Sciatic nerve (tissue), 2 donors: ENCODE measurements around the gene ATXN1. TPM values are rescaled to one million over a fixed set of nuclear protein-coding genes. Genes with fewer than 3 reads are reported as not detected.
A peak's percentile ranks its signal among the peaks of the same experiment; 100 is the strongest.

ENCODE experiments used
- ATAC-seq: fragments of 200-7000 bp; cut with Tn5 transposase; one replicate; pipeline ENCODE4 v1.9.1; 2020; ENCODE audit warnings: mild to moderate bottlenecking, moderate library complexity
- DNase-seq: peaks from one replicate; pipeline ENCODE4 v3.0.0-alpha.2; 2020; ENCODE audit warnings: low spot score
- intact Hi-C: fragments of 100-400 bp; cut with DNase I; formaldehyde crosslinking; loops from one replicate; pipeline ENCODE4 v1.14.2; 2022
- total RNA-seq: library from RNA; stranded (reverse); fragmentation: NEBNext Ultra II Directional; extraction: Animal tissue kit (Norgen Biotek cat#: 25700); gene quantifications from one replicate; pipeline ENCODE4 v1.2.1, GENCODE V29; 2021
- donor health status: DM: no; HTN: no; CAD: no.
- donor health status: DM: no; HTN: no; CAD: no.

The ATXN1 gene
- total RNA-seq, 1 donor from 2014 or later: 70.0 TPM

GRCh38 chr6:16362819-16363589 is 398.3 kb downstream of the ATXN1 start:
- DNase-seq (no peak), ATAC-seq (no peak)
- intact Hi-C loops: no loop called here

GRCh38 chr6:16362296-16362695 is 399.0 kb downstream of the ATXN1 start:
- intact Hi-C loops: no loop called here
- no peak for DNase-seq
- no peak for ATAC-seq

GRCh38 chr6:16361861-16362260 is 399.4 kb downstream of the ATXN1 start:
- ATAC-seq (no peak), DNase-seq (no peak)
- intact Hi-C loops: no loop called here

GRCh38 chr6:16361121-16361520 is 400.1 kb downstream of the ATXN1 start:
- no peak for ATAC-seq
- intact Hi-C loops: no loop called here
- DNase-seq: no peak

- intact Hi-C loops: no loop called here
- no peak for ATAC-seq
- no peak for DNase-seq
Measured at GRCh38 chr6:16360365-16360764, 400.9 kb downstream of the ATXN1 start.

GRCh38 chr6:16359563-16359962 is 401.7 kb downstream of the ATXN1 start:
- DNase-seq (no peak), ATAC-seq (no peak)
- intact Hi-C loops: no loop called here

- DNase-seq (no peak), ATAC-seq (no peak)
- intact Hi-C loops: no loop called here
Measured at GRCh38 chr6:16358531-16359138, 402.6 kb downstream of the ATXN1 start.

- intact Hi-C loops: no loop called here
- ATAC-seq (no peak), DNase-seq (no peak)
Measured at GRCh38 chr6:16355699-16356446, 405.4 kb downstream of the ATXN1 start.

- no peak for ATAC-seq
- DNase-seq: no peak
- intact Hi-C loops: no loop called here
Measured at GRCh38 chr6:16355238-16355637, 406.0 kb downstream of the ATXN1 start.

GRCh38 chr6:16354692-16355091 is 406.6 kb downstream of the ATXN1 start:
- DNase-seq (no peak), ATAC-seq (no peak)
- intact Hi-C loops: no loop called here

GRCh38 chr6:16352821-16353438 is 408.3 kb downstream of the ATXN1 start:
- ATAC-seq (no peak), DNase-seq (no peak)
- intact Hi-C loops: no loop called here

GRCh38 chr6:16352258-16352635 is 409.0 kb downstream of the ATXN1 start:
- ATAC-seq (peak; percentile 76), DNase-seq (no peak)
- intact Hi-C loops: no loop called here

- ATAC-seq: no peak
- DNase-seq: no peak
- intact Hi-C loops: no loop called here
Measured at GRCh38 chr6:16349544-16349943, 411.7 kb downstream of the ATXN1 start.

- intact Hi-C loops: no loop called here
- no peak for DNase-seq
- ATAC-seq: no peak
Measured at GRCh38 chr6:16346831-16347230, 414.4 kb downstream of the ATXN1 start.

GRCh38 chr6:16345449-16346330 is 415.6 kb downstream of the ATXN1 start:
- ATAC-seq (peak; percentile 83), DNase-seq (peak; percentile 53)
- intact Hi-C loops: no loop called here

- intact Hi-C loops: no loop called here
- DNase-seq (peak; percentile 13), ATAC-seq (peak; percentile 21)
Measured at GRCh38 chr6:16344756-16345155, 416.5 kb downstream of the ATXN1 start.

GRCh38 chr6:16343593-16343992 is 417.7 kb downstream of the ATXN1 start:
- ATAC-seq (no peak), DNase-seq (peak; percentile 32)
- intact Hi-C loops: no loop called here

- ATAC-seq (no peak), DNase-seq (no peak)
- intact Hi-C loops: loop anchor here (10.0 kb wide), 1 partner anchor 426 kb away; the partner anchor contains the start of gene ATXN1
Measured at GRCh38 chr6:16339265-16339587, 422.0 kb downstream of the ATXN1 start.
